ENCODE data around the gene PTGDR2.
"Not testable (repeated sequence)": the region's sequence is repeated elsewhere in the genome, so short reads cannot be mapped to it uniquely, and the experiment has no call there.

Gene PTGDR2

DNA sequence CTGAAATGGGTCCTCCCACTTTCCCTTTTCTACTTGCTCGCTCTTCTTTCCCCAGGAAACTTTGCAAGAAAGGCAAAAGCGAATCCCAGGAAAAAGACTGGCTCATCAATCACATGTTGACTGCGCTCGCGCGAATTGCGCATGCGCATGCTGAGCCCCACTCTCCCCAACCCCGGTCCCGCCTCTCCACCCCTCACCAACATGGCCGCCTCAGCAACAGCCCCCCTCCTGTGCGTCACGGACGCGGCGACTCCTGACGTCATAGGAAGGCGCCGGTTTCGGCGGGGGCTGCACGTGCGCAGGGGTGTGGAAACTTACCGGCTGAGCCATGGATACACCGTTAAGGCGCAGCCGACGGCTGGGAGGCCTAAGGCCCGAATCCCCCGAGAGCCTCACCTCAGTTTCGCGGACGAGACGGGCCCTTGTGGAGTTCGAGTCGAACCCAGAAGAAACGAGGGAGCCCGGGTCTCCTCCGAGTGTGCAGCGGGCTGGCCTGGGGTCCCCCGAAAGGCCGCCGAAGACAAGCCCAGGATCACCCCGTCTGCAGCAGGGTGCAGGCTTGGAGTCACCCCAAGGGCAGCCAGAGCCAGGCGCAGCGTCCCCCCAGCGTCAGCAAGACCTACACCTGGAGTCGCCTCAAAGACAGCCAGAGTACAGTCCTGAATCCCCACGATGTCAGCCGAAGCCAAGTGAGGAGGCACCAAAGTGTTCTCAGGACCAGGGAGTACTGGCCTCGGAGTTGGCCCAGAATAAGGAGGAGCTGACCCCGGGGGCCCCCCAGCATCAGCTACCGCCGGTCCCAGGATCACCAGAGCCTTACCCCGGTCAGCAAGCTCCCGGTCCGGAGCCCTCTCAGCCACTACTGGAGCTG, 13.7 kb downstream of the PTGDR2 start, which contains the start of gene CCDC86:
Gene CCDC86, plus strand, starts transcription at position 317 of the 871 bp plus-strand sequence. Its CDS starts 12 bp downstream, at position 329.
- DNase-seq = peak; percentile 82

DNA sequence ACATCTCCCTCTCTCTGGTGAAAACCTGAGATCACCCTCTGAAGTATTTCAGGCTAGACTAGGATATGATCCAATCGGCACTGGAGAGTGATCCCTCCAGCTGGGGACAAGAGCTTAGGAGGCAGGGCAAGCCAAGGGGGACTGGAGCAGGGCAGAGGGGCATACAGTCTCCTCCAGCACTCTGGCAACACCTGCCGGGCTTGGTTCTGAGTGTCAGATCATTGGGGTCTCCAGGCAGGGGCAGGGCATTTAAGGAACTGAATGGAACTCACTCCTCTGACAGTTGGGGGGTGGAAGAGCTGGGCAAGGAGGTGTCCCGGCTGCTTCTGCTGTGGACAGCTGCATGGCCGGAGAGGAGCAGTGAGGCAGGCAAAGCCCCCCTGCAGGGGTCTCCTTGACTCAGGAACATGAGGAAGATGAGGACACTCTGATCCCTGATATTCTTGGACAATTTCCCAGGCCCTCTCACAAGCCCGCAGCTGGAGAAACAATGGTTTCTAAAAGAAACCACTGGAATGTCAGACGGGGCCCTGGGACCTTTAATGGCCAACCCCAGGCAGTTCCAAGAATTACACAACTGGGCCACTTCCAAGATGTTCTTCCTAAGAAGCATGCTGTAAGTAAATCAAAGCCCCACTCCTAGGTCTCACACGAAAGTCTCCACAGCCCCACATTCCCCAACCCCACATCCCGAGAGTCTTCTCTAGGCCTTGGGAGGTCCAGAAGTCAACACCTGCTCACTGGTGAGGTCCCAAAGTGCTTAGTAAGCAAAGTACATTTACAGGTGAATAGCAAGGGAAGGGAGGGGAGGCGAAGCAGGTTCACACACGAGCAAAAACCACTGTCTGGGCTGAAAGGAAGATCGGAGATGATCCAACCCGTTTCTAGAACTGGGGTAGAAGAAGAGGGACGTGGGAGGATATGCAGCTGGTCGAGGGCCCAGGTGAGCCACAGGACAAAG, 15.0 kb downstream of the PTGDR2 start:
- DNase-seq = no peak

DNA sequence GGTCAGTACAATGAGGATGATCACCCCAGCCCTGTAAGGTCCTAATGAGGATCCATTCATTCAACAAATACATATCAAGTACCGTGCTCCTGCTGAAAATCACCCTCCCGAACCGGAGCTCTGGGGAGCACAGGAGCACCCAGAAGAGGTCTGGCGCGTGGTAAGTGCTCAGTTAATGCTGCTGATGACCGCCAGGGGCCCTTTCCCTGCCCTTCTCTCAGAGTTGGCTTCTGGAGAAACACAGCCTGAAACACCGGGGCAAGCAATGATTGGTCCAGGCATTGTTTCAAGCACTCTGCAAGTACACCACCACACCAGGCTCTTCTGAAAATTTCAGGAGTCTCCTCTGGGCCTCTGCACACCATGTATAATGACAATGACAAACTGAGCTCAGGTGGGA, 17.6 kb downstream of the PTGDR2 start:
- no peak for DNase-seq

DNA sequence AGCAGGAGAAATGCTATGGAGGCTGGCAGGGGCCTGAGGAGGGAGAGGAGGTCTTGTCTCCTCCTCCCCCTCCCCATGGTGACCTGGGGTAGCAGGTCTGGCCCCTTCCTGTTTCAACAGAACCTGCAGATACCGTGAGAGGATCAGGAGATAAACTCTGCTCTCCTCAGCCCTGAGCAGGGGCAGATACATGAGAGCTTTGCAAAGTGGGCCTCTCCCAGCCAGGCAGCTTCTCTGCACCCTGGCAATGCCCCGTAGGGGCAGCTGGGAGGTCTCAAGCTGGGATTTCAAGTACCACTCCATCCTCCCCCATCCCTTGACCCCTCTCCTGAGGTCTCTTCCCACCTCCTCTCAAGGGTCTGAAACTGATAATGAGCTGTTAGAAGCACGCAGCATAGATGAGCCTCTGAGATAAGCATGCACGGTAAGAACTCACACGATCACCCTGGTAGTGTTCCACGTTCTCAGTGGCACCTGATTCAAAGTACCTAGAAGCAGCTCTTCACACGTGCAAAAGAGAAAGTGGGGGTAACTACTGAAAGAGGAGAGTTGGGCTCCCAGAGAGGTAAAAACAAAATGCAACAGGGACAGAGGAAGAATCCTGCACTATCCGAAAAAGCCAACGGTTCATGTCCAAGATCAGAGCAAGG, 18.8 kb downstream of the PTGDR2 start:
- no peak for DNase-seq

DNA sequence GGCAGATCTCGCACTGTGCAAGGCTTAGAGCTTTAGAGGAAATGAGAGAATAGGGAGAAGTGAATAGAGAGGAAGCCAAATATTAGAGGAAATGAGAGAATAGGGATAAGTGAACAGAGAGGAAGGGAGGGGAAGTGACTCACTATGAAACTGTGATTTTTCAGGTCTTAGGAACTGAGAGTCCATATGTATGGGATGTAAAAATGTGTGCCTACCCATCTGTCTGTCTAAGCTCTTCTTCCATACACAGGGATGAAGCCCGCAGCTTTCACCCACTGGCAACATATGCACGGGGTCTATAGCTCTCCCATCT, 20.3 kb downstream of the PTGDR2 start:
- DNase-seq = no peak

DNA sequence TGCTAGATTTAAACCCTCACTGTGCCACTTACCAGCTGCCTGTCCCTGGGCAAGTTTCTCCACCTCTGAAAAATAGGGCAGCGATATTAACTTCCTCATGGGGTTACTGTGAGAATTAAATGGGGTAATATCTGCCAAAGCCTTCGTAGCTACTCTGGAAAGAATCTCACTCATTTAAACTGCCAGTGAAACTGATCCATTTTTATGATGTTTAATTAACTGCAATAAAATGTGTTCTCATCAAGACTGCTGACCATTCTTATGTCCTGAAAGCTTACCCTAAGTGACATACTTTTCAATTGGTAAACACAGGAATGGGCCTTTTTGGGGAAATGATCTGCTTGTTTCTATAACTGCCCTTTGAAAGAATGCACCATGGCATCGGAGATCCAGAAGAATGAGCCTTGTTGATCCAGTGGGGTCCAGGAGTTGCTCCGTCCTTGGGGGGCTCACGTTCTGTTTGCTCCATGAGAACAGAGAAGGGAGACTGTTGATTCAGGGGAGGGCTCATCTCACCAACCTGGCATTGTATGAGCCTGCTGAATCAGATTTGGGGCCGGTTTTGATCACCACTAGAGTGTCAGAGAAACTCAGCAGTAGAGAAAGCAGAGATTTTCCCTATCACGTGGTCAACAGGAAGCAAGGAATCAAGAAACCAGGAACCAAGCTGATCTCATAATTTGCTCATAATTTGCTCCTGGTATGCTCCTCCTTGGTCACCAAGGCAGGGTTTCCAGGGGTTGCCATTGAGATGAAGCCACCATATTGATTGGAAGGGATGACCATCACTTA, 20.8 kb downstream of the PTGDR2 start:
- no peak for DNase-seq

DNA sequence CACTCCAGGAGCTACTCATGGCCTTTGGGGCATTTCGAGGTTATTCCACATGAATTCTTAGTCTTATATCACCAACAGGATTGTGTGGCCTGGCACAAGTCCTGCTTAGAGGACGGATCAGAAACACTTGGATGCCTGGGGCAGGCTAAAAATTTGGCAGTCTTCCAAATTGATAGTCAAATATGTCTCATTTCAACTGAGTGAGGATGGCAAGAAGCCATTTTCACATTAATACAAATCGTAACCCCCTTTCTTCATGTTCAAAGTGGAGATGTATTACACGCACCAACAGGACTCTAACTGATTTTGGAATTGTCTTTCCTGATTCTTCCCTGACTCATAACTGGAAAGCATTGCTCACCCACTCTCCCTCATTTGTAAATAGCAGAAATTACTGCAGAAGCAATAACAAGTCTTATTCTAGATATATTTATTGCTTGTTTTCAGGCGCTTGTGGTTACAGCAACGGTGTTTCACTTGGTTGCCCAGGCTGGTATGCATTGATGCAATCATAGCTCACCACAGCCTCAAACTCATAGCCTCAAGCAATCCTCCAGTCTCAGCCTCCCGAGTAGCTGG, 24.2 kb downstream of the PTGDR2 start:
- no peak for DNase-seq

DNA sequence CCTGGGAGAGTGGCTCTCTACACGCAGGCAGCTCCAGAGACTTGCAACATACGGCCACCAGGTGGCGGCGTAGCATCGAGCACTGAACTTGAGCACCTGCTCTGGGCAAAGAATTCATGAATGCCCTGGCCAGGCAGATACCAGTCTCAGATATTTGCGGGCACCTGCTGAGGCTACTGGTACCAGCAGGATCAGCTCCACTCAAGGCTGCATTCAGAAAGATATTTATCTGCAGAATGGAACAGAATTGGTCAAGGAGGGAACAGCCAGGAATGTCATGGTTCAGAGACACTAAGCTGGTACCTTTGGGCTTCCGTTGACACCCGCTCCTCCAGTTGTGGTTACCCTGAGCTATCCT, 24.6 kb downstream of the PTGDR2 start:
- DNase-seq = peak; percentile 84

DNA sequence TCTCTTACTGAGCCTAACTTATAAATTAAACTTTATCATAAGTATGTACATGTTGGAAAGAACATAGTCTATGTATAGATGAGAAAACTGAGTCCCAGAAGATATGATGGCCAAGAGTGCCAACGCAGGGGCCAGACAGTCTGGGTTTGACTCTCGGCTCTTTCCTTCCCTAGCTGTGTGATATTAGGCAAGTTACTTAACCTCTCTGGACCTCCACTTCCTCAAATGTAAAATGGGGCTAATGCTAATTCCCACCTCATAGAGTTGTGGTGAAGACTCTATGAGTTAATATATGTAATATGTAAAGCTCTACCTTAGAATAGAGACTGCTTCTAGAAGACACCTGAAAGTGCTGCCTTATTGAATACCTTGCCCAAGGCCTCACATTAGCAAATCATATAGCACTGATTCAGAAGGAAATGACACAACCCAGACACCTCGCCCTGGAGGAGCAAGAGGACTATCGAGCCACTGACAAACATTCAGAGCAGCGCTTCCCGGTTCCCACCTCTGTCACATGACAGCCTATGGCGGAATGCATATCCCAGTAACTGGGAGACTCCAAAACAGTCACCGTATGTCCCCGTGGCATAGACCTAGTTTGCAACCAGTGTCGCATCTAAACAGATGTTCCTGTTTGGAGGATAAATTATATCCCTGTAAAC, 25.1 kb downstream of the PTGDR2 start:
- no peak for DNase-seq

DNA sequence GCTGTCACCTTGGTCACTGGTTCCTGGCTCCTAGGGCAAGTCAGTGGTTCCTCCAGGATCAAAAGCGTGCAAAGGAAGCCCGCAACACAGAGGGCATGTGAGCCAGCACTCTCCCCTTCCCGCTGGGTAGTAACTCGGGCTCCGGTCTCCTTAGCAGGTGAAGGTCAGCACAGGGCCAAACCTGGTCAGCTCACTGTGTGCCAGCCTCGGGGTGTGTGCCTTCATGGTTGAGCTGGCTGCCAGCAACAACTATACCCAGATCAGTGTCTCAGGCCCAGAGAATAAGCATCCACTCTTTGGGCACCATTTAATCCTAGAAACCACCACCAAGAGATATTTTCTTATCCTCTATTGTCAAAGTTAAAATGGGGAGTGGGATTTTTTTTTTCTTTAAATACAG, 30.0 kb downstream of the PTGDR2 start:
- DNase-seq = no peak

DNA sequence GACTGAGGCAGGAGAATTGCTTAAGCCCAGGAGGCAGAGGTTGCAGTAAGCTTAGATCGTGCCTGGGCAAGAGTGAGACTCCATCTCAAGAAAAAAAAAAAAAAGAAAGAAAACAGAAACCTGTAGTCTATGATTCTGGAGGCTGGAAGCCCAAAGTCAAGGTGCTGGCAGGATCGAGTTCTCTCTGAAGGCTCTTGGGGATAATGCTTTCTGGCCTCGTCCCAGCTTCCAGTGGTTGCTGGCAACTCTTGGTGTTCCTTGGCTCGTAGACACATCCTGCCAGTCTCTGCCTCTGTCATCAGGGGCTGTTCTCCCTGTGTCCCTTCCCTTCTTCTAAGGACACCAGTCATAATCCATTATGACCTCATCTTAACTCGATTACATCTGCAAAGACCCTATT, 30.6 kb downstream of the PTGDR2 start:
- no peak for DNase-seq

DNA sequence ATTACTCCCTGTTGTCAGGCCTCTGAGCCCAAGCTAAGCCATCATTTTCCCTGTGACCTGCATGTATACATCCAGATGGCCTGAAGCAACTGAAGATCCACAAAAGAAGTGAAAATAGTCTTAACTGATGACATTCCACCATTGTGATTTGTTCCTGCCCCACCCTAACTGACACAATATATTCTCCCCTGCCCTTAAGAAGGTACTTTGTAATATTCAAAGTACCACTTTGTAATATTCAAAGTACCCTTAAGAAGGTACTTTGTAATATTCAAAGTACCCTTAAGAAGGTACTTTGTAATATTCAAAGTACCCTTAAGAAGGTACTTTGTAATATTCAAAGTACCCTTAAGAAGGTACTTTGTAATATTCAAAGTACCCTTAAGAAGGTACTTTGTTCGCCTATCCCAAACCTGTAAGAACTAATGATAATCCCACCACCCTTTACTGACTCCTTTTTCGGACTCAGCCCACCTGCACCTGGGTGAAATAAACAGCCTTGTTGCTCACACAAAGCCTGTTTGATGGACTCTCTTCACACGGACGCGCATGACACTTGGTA, 31.9 kb downstream of the PTGDR2 start:
- not testable (repeated sequence) for DNase-seq

DNA sequence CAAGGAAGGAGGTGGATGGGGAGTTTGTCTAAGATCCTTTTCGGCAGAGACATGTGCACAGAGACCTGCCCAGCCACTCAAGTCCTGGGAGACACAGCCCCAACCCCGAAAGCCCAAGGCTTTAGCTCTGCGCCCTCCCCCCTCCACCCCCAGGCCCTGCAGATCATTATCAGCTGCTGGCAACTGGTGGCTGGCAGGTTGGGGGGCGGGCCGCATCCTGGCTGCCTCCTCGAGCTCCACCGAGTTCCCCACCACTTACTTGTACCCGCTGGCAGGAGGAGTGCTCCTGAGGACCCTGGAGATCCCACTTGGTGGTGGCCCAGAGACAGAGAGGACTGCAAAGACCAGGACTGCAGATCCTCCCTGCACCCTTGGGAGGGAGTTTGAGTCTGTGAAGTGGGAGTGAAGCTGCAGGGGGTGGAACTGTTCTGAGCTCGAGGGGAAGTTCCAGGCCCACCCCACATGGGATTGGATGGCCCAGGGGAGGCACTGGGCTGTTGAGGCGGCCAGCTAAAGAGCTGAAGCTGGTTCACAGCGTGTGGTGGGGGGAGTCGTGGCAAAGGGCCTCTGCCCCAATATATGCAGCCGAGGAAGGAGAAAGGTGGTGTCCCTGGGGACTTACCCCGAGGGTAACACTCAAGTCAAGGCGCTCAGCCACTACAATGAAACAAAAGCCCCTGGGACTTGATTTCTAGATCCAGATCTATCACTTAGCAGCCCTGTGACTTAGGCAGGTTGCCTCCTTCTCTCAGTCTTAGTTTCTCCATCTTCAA, 33.7 kb downstream of the PTGDR2 start:
- DNase-seq = no peak

DNA sequence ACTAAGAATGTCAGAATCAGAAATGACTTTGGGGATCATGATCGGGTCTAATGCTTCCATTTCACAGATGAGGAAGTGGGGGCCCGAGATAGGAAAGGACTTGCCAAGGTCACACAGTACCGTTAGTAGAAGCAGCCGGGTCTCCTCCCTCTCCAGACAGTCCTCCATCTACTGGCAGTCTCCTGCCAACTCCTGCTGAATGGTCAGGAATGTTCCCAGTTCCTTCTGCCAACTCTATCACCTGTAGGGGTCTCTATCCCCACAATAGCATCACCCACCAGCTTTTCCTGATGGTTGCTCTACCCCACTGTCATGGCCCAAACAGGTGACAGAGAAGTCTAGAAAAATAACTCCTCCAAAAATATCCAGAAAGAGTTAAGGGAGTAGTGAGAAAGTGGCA, 37.7 kb downstream of the PTGDR2 start:
- DNase-seq = no peak

DNA sequence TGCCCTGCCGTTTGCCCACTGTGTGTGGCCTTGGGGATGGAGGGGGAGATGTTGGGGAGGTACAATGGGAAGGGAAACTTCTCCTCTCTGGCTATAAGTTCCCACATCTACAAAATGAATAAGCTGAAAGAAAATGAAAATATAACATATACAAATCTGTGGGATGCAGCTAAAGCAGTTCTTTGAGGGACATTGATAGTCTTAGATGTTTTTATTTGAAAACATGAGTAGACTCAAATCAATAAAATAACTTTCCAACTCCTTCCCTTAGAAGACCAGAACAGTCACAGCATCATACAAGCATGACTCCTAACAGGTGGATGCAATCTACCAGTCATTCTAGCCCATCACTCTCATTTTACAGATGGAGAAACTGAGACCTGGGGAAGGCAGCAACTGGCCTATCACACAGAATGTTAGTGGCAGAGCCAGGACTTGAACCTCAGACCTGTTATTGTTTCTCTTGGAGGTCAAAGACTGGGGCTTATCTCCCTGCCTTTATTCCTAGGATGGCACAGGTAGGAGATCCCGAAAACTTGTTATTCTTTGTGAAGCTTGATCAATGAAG, 39.1 kb downstream of the PTGDR2 start:
- no peak for DNase-seq

DNA sequence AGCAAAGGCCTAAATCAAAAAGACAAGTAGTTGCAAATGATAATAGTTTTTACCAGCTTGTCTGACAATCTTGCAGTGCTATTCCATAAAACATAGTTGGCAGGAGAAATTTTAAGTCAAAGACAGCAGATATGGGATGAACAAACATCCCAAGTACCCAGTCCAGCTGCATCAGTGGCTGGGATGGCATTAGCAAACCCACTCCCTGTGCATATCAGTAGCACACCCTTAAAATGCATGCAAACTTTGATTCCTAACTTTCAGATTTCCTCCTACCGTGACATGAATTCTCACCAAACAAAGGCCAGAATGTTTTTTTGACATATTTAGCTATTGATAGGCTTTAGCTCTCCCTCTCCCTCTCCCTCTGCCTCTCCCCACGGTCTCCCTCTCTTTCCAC, 41.6 kb downstream of the PTGDR2 start:
- DNase-seq = no peak

DNA sequence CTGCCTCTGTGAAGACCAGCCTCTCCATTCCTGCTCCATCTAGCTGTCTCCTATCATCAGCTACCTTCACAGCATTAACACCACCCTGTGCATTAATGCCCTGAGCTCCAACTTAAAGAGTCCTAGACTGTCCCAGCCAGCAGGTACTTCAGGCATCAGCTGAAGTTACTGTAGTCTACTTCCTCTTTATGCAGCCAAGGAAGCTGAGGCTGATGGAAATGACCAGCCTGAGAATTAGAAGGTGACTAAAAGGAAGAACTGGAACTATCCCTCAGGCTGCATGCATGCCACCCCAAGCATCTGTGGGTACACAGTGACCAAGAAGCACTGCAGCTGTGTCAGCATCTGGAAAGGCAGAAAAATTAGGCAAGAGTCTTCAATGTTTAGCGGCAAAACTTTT, 42.4 kb downstream of the PTGDR2 start:
- no peak for DNase-seq

DNA sequence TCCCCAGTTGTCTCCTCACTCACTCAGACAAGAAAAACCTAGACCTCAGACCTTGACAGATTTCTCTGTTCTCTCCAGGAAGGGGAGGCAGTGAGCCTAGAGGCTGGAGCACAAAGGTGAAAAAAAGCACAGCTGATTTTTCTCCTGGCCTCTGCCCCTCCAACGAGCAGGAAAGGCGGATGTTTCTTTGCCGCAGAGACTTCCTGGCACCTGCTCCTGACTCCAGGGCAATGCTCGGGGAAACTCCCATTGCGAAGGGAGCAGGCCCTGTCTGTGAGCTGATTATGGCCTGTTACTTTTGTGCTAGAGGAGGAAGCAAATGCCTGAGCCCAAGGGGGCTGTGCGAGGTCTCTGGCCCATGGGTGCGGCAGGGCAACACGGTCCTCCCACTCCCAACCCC, 45.2 kb downstream of the PTGDR2 start:
- no peak for DNase-seq

DNA sequence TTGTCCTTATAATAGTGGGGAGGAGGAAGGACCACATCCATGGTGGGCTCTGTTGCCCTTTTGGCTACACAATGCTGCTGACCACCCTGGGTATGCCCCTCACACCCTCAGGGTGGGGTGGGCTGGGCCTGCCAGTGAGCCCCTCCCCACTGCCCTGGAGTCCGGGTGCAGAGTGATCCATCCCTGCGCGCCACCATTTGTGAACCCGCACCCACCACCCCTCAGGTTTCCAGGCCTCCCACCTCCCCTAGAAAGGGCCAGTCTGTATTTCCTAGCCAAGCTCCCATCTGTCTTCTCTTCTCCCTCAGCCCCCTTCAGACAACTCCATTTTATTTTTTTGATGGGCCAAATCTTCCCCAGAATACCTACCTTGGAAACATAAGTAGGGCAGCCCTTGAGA, 45.6 kb downstream of the PTGDR2 start:
- DNase-seq = no peak

DNA sequence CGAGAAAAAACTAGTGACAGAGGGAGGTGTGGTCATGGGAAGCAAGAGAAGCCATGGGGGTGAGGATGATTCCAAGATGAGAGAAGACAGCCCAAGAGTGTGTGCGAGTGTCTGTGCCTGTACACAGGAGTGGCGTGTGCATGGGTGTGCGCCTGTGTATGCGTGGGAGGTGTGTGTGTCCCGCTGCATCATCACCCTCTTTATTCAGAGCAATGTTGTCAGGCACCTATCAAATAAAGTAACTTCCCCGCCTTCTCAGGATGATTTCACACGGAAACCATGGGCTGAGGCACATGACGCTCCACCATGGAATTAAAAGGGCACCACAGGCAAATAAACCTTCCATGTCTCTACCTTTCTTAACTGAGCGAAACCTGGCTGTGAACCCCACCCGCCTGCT, 46.1 kb downstream of the PTGDR2 start:
- DNase-seq = no peak

Data from NCI-H2107 (cell line).